HTR-8/SVneo (cell line): Measurements from ENCODE around the gene SETBP1.

Experiments used
- DNase-seq: peaks from one replicate; pipeline ENCODE4 v3.0.0; 2011; ENCODE audit warnings: low spot score, mixed read lengths; ENCODE audit not compliant: insufficient read length
- FAIRE-seq: peaks from 2 replicates; lab custom pipeline; 2011; peaks lifted over from hg19 to GRCh38; lab: Jason Lieb, UNC

SETBP1 gene

DNA sequence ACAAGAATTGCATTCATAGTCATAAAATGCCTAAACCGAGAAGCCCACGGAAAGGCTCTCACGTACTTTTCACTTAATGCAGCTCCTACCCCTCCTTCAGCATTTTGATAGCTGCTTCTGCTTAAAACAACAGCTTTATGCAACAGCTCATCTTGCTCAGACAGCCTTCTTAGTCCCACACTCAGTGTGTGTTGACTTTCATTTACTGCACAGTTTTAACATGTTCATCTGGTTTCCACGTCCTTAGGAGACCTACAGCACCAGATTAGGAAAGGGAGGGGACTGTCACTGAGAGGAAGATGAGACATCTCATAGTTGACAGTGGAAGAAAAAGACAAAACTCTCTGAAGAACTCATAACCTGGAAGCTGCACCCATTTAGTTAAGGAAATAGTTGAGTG, 435.4 kb downstream of the SETBP1 start:
- FAIRE-seq (no peak), DNase-seq (no peak)
